Activated CD8-positive, alpha-beta T cell treated with anti-CD3 and anti-CD28 coated beads for 36 hours (primary cell): ENCODE data around the gene MYBPC1. TPM values are rescaled to one million over a fixed set of nuclear protein-coding genes. Genes with fewer than 3 reads are reported as not detected.

ENCODE experiments used
- ATAC-seq: fragments of 200-7000 bp; cut with Tn5 transposase; one replicate; pipeline ENCODE4 v1.10.0; 2021; ENCODE audit warnings: mild to moderate bottlenecking, moderate library complexity
- CTCF ChIA-PET: fragments of 350-600 bp; sonication (Branson Sonifier 250); formaldehyde crosslinking; loops from one replicate; lab custom pipeline; 2021; ENCODE audit warnings: antibody characterized with exemption; lab: Charles Lee
- POLR2A ChIA-PET: fragments of 350-600 bp; sonication (Branson Sonifier 250); formaldehyde crosslinking; loops from one replicate; lab custom pipeline; 2021; ENCODE audit warnings: antibody characterized with exemption; lab: Charles Lee
- DNase-seq: peaks from one replicate; pipeline ENCODE4 v3.0.0-alpha.2; 2020
- H3K27ac Mint-ChIP-seq: one replicate; pipeline ENCODE4 v1.8.0; 2021; ENCODE audit warnings: mild to moderate bottlenecking, mixed read lengths
- H3K27me3 Mint-ChIP-seq: one replicate; pipeline ENCODE4 v1.8.0; 2021; ENCODE audit warnings: mixed read lengths
- H3K36me3 Mint-ChIP-seq: one replicate; pipeline ENCODE4 v1.8.0; 2021; ENCODE audit warnings: low read depth, mixed read lengths
- H3K4me1 Mint-ChIP-seq: one replicate; pipeline ENCODE4 v1.8.0; 2021; ENCODE audit warnings: low read depth, mixed read lengths
- H3K4me3 Mint-ChIP-seq: one replicate; pipeline ENCODE4 v1.8.0; 2021; ENCODE audit warnings: mild to moderate bottlenecking, moderate library complexity, mixed read lengths
- H3K9me3 Mint-ChIP-seq: one replicate; pipeline ENCODE4 v1.8.0; 2021; ENCODE audit warnings: mixed read lengths
- intact Hi-C: fragments of 100-400 bp; cut with micrococcal nuclease; formaldehyde crosslinking; loops from one replicate; pipeline ENCODE4 v1.10.0; 2022
- total RNA-seq, 2 experiments: library from RNA; stranded (reverse); gene quantifications; one replicate each; pipeline ENCODE4 v1.2.3, GENCODE V29; 2021
- TF ChIP-seq, protein P1 (sequence below): fragments of 200-600 bp; IDR thresholded peaks from one replicate; pipeline ENCODE4 v1.8.0; 2022; ENCODE audit warnings: antibody characterized with exemption, mild to moderate bottlenecking

The MYBPC1 gene
- total RNA-seq, 2 experiments from 2014 or later, result not detected

DNA sequence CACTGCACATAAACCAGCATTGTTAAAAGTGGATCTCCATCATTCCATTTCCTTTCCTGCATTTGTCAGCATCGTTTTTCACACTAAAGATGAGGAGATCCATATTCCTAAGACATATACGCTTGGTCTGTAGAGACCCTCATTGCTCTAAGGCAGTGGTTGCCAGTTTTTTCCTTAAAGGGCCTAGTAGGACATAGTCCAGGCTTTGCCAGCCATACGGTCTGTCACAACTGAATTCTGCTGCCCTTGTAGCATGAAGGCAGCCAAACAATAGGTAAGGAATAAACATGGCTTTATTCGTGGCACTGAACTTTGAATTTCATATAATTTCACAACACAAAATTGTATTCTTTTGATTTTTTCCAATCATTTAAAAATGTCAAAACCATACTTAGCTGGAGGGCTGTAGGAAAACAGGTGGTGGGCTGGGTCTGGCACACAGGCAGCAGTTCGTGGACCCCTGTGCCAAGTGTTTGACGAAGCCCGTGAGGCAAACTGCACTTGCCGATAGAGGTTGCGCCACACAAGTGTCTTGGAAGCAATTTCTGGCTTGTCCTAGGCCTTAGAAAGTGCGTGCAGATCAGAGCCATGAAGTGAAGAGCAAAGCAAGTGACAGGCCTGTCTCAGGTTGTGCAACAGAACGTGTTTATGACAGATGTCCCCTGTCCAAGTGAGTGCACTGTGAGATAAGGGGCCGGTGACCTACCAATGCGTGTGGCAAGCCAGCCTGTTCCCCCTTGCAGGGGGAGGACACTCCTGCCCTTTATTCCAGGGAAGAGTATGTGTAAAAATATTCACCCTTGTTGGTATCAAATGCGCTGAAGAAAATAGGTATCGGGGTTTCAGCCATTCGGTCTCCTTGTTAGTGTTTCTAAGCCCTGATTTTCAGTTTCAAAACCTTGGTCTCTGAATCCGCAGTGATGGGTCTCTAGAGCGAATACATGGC, 101.8 kb downstream of the MYBPC1 start:
- Mint-ChIP-seq H3K27me3 (no peaks in the 10 kb centered on the region), H3K27ac (peak overlapping the region; percentile 66), H3K4me3 (peak overlapping the region; percentile 82), H3K36me3 (no peaks in the 10 kb centered on the region), H3K9me3 (no peaks in the 10 kb centered on the region), H3K4me1 (peaks cover 32% of the 10 kb centered on the region)
- ChIA-PET POLR2A (no interaction called here), CTCF (no interaction called here)
- intact Hi-C loops, result no loop called here
- TF ChIP-seq, protein P1, sequence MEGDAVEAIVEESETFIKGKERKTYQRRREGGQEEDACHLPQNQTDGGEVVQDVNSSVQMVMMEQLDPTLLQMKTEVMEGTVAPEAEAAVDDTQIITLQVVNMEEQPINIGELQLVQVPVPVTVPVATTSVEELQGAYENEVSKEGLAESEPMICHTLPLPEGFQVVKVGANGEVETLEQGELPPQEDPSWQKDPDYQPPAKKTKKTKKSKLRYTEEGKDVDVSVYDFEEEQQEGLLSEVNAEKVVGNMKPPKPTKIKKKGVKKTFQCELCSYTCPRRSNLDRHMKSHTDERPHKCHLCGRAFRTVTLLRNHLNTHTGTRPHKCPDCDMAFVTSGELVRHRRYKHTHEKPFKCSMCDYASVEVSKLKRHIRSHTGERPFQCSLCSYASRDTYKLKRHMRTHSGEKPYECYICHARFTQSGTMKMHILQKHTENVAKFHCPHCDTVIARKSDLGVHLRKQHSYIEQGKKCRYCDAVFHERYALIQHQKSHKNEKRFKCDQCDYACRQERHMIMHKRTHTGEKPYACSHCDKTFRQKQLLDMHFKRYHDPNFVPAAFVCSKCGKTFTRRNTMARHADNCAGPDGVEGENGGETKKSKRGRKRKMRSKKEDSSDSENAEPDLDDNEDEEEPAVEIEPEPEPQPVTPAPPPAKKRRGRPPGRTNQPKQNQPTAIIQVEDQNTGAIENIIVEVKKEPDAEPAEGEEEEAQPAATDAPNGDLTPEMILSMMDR, result no peak
- DNase-seq (no peak), ATAC-seq (peak; percentile 7)

GRCh38 chr12:101697197-101697929, 102.6 kb downstream of the MYBPC1 start, which contains the start of gene CHPT1:
CHPT1 (plus strand) TSS chr12:101697640; CDS start chr12:101697862, 222 bp downstream.
- DNase-seq (peak; percentile 60), ATAC-seq (peak; percentile 72)
- Mint-ChIP-seq H3K9me3 (no peaks in the 10 kb centered on the region), H3K36me3 (no peaks in the 10 kb centered on the region), H3K4me1 (peaks cover 32% of the 10 kb centered on the region), H3K27ac (peak within 1 kb of the TSS; percentile 83), H3K27me3 (no peaks in the 10 kb centered on the region), H3K4me3 (peak within 1 kb of the TSS; percentile 86)
- intact Hi-C loops, result no loop called here
- POLR2A ChIA-PET, result no interaction called here
- TF ChIP-seq, protein P1, result no peak
- CTCF ChIA-PET, result no interaction called here

DNA sequence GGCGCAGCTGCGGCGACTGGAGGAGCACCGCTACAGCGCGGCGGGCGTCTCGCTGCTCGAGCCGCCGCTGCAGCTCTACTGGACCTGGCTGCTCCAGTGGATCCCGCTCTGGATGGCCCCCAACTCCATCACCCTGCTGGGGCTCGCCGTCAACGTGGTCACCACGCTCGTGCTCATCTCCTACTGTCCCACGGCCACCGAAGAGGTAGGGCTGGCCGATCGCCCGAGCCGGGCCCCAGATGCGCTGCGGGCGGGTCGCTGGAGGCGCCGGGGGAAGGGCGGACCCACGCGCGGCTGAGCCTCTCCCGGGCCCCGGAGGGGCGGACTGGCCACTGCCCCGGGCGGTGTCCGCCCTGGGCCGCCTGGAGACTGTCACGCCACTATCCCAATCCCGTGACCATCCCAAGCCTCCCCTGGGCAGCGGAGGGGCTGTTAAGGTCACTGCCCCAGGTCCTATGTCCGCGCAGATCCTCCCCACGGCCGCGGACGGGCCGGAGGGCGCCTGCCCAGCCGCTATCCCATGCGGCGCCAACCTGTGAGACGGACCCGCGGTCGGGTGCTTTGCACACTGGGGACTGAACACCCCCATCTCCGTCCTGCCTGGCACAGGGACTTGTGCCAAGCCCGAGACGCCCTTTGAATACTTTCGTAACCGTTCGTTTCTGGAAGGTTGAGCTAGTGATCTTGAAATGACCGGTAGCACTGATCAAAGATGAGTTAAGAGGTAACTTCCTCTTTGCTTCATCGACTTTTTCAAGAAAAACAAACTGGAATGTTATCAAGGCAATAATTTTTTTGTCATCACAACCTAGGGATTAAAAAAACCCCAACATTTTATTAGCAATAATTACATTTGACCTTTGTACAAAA, 103.4 kb downstream of the MYBPC1 start:
- ATAC-seq, result peak; percentile 25
- H3K27me3 Mint-ChIP-seq, result no peaks in the 10 kb centered on the region
- H3K27ac Mint-ChIP-seq, result peak overlapping the region; percentile 83
- TF ChIP-seq, protein P1, result no peak
- H3K4me1 Mint-ChIP-seq, result peaks cover 32% of the 10 kb centered on the region
- peak; percentile 13 for DNase-seq
- H3K36me3 Mint-ChIP-seq, result no peaks in the 10 kb centered on the region
- intact Hi-C loops, result no loop called here
- H3K4me3 Mint-ChIP-seq, result peak overlapping the region; percentile 86
- ChIA-PET CTCF (interaction anchor here (0.8 kb wide), 2 partner anchors 12 to 283 kb away, joined by 3 read pairs; no protein-coding TSS in a partner anchor), POLR2A (interaction anchor here (0.7 kb wide), 1 partner anchor 12 kb away, joined by 3 read pairs; no protein-coding TSS in a partner anchor)
- H3K9me3 Mint-ChIP-seq, result no peaks in the 10 kb centered on the region

DNA sequence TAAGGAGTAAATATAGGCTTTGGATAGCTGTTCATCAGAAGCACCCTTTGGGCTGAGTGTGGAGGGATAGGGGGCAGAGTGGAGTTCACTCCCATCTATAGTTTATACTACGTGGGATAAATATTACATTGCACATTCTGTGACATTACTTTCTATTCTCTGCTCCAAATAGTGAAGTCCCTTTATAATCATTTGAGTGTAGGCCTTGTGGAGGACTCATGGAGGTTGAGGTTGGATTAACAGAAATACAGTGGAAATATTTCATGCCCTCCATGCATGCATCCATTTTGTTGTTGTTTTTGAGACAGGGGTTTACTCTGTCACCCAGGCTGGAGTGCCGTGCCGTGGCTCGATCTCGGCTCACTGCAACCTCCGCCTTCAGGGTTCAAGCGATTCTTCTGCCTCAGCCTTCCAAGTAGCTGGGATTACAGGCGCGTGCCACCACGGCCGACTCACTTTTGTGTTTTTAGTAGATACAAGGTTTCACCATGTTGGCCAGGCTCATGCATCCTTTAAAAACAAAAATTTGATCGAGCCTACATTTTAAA, 104.1 kb downstream of the MYBPC1 start:
- Mint-ChIP-seq H3K27me3 (no peaks in the 10 kb centered on the region), H3K4me3 (peak overlapping the region; percentile 86), H3K27ac (peak overlapping the region; percentile 83), H3K36me3 (no peaks in the 10 kb centered on the region), H3K9me3 (no peaks in the 10 kb centered on the region), H3K4me1 (peaks cover 32% of the 10 kb centered on the region)
- TF ChIP-seq, protein P1, result no peak
- intact Hi-C loops, result no loop called here
- ChIA-PET CTCF (interaction anchor here (0.8 kb wide), 2 partner anchors 11 to 284 kb away, joined by 3 read pairs; no protein-coding TSS in a partner anchor), POLR2A (interaction anchor here (0.7 kb wide), 1 partner anchor 11 kb away, joined by 3 read pairs; no protein-coding TSS in a partner anchor)
- DNase-seq, result peak; percentile 37
- ATAC-seq, result no peak
